Subcutaneous adipose tissue (tissue), 4 donors: ENCODE measurements around the gene ASPG. TPM values are rescaled to one million over a fixed set of nuclear protein-coding genes. Genes with fewer than 3 reads are reported as not detected.

Experiments
- total RNA-seq, 4 donors: library from RNA; depleted of rRNA; stranded (reverse); fragments of >200 nt; gene quantifications; one replicate each; pipeline ENCODE4 v1.1.0, GENCODE V29; 2016
- TF ChIP-seq, protein P1 (sequence below): fragments of 450-650 bp; IDR thresholded peaks from one replicate; pipeline ENCODE4 v1.5.1; 2016; ENCODE audit warnings: low read depth, mild to moderate bottlenecking, control low read depth, antibody characterized with exemption, moderate library complexity

ASPG gene
- total RNA-seq, 4 donors from 2014 or later = 1.5 TPM; not detected in 3

DNA sequence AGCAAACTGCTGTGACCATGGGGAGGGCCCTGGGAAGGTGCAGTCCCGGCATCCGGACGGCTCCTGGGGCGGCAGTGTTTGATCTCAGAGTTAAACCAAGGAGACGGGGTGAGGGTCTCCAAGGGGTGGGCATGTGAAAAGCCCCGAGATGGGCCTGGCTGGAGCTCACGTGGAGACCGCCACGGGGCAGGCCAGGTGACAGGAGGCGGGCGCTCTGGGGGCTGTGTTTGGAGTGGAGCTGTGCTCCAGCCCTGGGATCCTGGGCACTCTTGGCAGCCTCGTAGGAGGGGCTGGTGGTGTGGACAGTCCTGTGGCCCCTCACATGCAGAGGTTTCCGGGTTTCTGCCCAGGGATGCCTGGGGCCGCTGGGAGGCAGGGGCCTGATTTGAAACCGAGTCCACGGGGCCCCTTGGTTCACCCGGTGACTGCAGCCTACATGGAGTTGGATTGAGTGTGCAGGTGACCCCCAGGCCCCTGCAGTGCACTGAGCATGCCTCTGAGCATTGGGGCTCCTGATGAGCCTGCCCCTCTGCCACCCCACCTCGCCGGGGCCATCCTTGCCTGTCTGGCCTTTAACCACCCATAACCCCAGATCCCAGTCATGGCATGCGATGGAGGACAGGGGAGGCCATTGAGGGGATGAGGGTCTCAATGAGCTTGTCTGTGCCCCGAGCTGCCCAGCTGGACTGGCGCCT, 61.3 kb downstream of the ASPG start:
- TF ChIP-seq, protein P1, sequence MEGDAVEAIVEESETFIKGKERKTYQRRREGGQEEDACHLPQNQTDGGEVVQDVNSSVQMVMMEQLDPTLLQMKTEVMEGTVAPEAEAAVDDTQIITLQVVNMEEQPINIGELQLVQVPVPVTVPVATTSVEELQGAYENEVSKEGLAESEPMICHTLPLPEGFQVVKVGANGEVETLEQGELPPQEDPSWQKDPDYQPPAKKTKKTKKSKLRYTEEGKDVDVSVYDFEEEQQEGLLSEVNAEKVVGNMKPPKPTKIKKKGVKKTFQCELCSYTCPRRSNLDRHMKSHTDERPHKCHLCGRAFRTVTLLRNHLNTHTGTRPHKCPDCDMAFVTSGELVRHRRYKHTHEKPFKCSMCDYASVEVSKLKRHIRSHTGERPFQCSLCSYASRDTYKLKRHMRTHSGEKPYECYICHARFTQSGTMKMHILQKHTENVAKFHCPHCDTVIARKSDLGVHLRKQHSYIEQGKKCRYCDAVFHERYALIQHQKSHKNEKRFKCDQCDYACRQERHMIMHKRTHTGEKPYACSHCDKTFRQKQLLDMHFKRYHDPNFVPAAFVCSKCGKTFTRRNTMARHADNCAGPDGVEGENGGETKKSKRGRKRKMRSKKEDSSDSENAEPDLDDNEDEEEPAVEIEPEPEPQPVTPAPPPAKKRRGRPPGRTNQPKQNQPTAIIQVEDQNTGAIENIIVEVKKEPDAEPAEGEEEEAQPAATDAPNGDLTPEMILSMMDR = no peak

DNA sequence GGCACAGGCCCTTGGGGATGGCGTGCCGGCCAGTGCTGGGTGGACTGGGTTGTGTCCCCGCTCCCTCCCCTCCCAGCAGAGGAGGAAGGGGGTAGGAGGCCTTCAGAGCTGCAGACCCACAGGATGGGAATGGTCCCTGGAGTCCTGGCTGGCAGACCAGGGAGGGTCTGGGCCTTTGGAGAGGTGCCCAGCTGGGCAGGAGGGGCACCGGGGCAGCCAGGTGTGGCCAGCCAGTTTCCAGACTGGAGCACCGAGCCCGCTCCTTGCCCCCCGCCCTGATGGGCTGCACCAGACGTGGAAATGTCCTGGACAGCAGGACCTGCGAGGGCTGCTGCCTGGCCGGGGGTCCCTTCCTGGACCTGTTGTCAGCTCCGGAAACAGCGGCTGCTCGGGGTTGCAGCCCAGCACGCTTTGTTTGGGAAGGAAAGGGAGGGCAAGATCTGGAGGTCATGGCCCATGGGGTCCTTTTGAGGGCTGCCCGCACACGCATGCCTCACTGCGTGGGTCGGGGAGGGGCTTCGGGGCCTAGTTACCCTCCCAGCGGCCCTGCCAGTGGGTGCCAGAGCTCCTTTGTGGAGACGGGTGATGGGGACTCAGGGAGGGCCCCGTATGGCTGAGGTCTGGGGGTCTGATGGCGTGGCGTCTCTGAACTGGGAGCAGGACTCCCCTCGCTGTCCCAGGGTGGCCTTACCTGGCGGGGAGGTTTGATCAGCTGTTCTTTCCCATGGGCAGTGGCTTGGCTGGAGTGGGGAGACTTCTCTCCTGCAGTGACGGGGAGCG, 62.0 kb downstream of the ASPG start:
- TF ChIP-seq, protein P1 = no peak

DNA sequence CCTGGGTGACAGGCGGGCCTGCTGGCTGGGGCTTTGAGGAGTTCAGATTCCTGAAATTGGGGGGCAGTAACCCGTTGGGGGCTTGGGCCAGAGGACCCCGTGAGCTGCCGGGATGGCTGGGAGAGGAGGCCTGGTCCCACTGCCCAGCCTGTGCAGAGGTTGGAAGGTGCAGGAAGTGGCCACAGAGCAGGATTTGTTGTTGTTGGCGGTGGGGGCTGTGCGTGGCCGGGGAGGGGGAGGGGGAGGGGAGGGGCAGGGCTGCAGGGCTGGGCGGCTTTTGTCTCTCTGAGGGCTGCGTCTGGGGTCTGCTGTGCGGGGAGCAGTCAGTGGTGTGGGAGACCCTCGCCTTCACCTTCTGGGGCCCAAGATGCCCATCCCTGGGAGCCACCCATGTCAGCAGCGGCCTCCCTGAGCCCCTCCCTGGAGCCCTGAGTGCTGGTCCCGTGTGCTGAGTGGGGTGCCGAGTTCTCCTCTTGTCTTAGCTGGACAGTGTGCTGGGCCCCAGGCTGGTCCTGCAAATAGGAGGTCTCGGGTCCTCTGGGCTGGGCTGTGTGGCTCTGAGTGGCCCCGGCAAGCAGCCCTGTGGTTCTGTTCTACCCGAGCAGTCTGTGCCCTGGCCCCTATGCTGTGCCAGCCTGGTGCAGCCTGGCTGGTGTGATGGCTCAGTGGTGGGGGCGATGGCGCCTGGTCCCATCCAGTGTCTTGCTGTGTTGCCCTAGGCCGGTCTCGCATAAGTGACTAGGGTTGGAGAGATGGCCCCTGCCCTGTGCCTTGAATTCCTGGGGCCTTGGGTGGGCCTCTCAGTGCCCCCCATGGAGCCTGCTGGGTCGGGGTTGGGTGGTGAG, 63.2 kb downstream of the ASPG start:
- TF ChIP-seq, protein P1 = no peak

DNA sequence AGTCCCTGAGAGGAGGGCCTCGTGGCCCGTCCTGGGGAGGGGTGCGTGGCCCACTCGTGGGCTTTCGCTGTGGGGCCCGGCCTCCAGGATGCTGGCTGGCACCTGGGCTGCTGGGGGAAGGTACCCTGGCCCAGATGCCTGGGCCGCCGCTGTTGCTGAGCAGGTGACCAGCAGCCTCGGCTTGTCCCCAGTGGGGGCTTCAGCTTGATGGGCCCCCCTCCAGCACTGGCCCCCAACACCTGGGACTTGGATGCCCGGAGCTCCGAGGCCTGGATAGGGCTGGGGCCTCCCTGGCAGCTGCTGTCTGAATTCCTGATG, 63.7 kb downstream of the ASPG start:
- TF ChIP-seq, protein P1 = no peak

DNA sequence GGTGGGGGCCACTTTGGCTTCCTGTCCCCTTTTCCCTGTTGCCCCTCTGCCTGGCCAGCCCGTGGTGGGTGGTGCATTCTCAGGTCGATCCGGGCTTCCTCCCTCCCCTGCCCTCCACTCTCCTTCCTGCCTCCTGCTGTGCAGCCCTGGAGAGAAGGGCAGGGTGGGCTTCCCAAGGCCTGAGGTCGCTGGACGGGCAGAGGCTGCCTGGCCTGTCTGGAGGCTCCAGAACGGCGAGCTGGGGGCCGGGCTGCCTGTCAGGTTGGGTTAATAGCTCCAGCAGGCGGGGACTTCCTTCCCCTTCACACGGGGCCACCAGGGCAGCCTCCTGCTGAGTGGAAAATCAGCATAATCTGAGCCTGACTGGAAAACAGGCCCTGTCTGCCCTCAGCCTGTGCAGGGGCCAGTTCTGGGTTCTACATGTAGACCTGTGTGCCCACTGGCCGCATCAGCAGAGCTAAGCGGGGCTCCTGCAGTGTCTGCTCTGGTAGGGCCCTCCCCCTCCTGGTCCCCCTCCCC, 64.2 kb downstream of the ASPG start:
- TF ChIP-seq, protein P1 = no peak

DNA sequence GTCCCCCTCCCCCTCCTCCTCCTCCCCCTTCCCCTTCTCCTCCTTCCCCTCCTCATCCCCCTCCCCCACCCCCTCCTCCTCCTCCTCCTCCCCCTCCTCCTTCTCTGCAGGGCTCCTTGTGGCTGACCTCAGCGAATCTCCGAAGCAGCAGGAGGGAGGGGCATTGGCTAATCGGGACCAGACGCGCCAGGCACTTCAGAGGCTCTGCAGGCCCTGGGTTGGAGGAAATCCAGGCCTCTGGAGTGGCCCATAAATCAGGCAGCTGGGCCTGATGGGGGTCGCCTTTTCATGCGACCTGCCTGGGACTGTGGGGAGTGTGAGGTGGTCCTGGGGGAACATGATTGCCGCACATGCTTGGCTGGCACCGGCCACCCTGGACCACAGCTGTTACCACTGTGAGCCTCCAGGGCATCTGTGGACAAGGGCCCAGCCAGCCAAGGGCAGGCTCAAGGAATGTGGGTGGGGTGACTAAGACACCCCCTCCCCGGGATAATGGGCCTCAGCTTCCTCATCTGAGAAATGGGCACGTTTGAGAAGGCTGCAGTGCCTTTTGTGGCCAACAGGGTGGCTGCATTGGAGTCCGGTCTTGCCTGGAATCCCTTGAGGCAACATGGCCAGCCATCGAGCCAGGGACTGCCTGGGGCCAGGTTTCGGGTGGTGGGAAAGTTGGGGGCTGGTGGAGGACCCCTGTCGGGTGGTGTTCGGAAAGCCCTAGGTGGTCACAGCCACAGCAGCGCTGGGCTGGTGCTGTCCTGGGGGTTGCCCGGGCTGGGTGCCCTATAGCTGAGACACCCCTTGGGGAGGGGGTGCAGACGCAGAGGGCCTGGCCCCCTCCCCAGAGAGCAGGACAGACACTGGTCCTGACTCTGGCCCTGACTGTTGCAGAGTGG, 64.9 kb downstream of the ASPG start:
- TF ChIP-seq, protein P1 = no peak
